H1 (cell line): ENCODE results near the gene PKDREJ. TPM values are rescaled to one million over a fixed set of nuclear protein-coding genes. Genes with fewer than 3 reads are reported as not detected.

Source experiments
- CTCF ChIA-PET: fragments of 300-600 bp; sonication (Branson Sonifier 250); formaldehyde crosslinking; loops from one replicate; lab custom pipeline; 2021; ENCODE audit not compliant: partially characterized antibody; lab: Charles Lee
- POLR2A ChIA-PET: fragments of 300-600 bp; sonication (Branson Sonifier 250); formaldehyde crosslinking; loops from one replicate; lab custom pipeline; 2021; ENCODE audit warnings: inconsistent platforms; ENCODE audit not compliant: partially characterized antibody; lab: Charles Lee
- DNase-seq, 2 experiments: peaks; one replicate each; pipeline versions ENCODE4 v3.0.0 to v3.0.0-alpha.2; 2010 to 2022; ENCODE audit warnings: low spot score in 2 of 2, low read depth in 1 of 2, mixed read lengths in 1 of 2
- FAIRE-seq: peaks from 2 replicates; lab custom pipeline; 2011; peaks lifted over from hg19 to GRCh38; lab: Jason Lieb, UNC
- H2AFZ ChIP-seq: 2 replicates; pipeline ENCODE4 v1.8.1; 2012; ENCODE audit warnings: low read length, inconsistent platforms
- H2AK5ac ChIP-seq: 2 replicates; pipeline ENCODE4 v1.6.1; 2013; ENCODE audit warnings: low read depth, low read length
- H2BK120ac ChIP-seq: replicated peaks from 2 replicates; pipeline ENCODE3; 2013; ENCODE audit warnings: low read depth, low read length, inconsistent platforms
- H2BK12ac ChIP-seq: 2 replicates; pipeline ENCODE4 v1.6.1; 2013; ENCODE audit warnings: low read depth, low read length
- H2BK15ac ChIP-seq: 2 replicates; pipeline ENCODE4 v1.6.1; 2013; ENCODE audit warnings: low read length
- H2BK20ac ChIP-seq: 2 replicates; pipeline ENCODE4 v1.6.1; 2013; ENCODE audit warnings: low read length
- H2BK5ac ChIP-seq: 2 replicates; pipeline ENCODE4 v1.6.1; 2013; ENCODE audit warnings: low read depth, low read length
- H3K14ac ChIP-seq: 2 replicates; pipeline ENCODE4 v1.6.1; 2013; ENCODE audit warnings: inconsistent platforms; ENCODE audit not compliant: insufficient read length
- H3K18ac ChIP-seq: 2 replicates; pipeline ENCODE4 v1.6.1; 2013; ENCODE audit warnings: low read length; ENCODE audit errors: extremely low read depth
- H3K23ac ChIP-seq: 2 replicates; pipeline ENCODE4 v1.6.1; 2013; ENCODE audit warnings: inconsistent platforms; ENCODE audit not compliant: insufficient read length
- H3K23me2 ChIP-seq: 2 replicates; pipeline ENCODE4 v1.6.1; 2013; ENCODE audit warnings: low read depth, low read length
- H3K27ac ChIP-seq: 2 replicates; pipeline ENCODE4 v1.6.1; 2011; ENCODE audit warnings: low read depth, low read length, inconsistent platforms
- H3K27me3 ChIP-seq, 4 experiments: replicated peaks in 1 of 4; 1 replicate in 1 of 4; 2 replicates in 3 of 4; pipeline versions ENCODE4 v1.6.1 to v1.8.1; 2011 to 2013; ENCODE audit warnings: low read length in 3 of 4, mild to moderate bottlenecking in 3 of 4, inconsistent platforms in 2 of 4, mixed read lengths in 2 of 4, moderate library complexity in 1 of 4; ENCODE audit not compliant: control insufficient read depth in 3 of 4, insufficient read depth in 3 of 4; ENCODE audit errors: extremely low read depth in 1 of 4
- H3K36me3 ChIP-seq, 4 experiments: 2 replicates each; pipeline versions ENCODE4 v1.6.1 to v1.8.1; 2011 to 2013; ENCODE audit warnings: mild to moderate bottlenecking in 4 of 4, low read length in 3 of 4, moderate library complexity in 2 of 4, control low read depth in 1 of 4, inconsistent platforms in 1 of 4; ENCODE audit not compliant: insufficient read depth in 4 of 4, control insufficient read depth in 2 of 4
- H3K4ac ChIP-seq: replicated peaks from 2 replicates; pipeline ENCODE3; 2013; ENCODE audit warnings: low read length, low read depth, mixed read lengths, inconsistent platforms; ENCODE audit not compliant: insufficient read length
- H3K4me1 ChIP-seq, 4 experiments: replicated peaks in 1 of 4; 1 replicate in 1 of 4; 2 replicates in 3 of 4; pipeline versions ENCODE4 v1.6.1 to v1.8.1; 2011 to 2013; ENCODE audit warnings: low read length in 3 of 4, inconsistent platforms in 2 of 4, mixed read lengths in 1 of 4; ENCODE audit not compliant: insufficient read depth in 4 of 4, control insufficient read depth in 3 of 4
- H3K4me2 ChIP-seq, 2 experiments: 2 replicates each; pipeline versions ENCODE4 v1.6.1 to v1.8.1; 2011 to 2013; ENCODE audit warnings: low read depth in 2 of 2, low read length in 2 of 2, control low read depth in 1 of 2, inconsistent platforms in 1 of 2, mild to moderate bottlenecking in 1 of 2; ENCODE audit not compliant: insufficient read depth in 1 of 2
- H3K4me3 ChIP-seq, 4 experiments: fragments of 200-600, 300-600 bp in 1 of 4; sonication (generic), shearing (Covaris generic), sonication (Bioruptor Twin) in 1 of 4; 2 replicates each; pipeline versions ENCODE4 v1.5.1 to v1.8.1; 2011 to 2016; ENCODE audit warnings: low read length in 4 of 4, low read depth in 3 of 4, control low read depth in 2 of 4, inconsistent platforms in 2 of 4, mild to moderate bottlenecking in 2 of 4, mixed read lengths in 1 of 4, moderate library complexity in 1 of 4; ENCODE audit not compliant: insufficient read depth in 2 of 4; ENCODE audit errors: extremely low read depth in 1 of 4
- H3K56ac ChIP-seq: replicated peaks from 2 replicates; pipeline ENCODE3; 2013; ENCODE audit warnings: low read depth, mild to moderate bottlenecking, mixed read lengths, low read length, inconsistent platforms; ENCODE audit not compliant: insufficient read length
- H3K79me1 ChIP-seq: 2 replicates; pipeline ENCODE4 v1.6.1; 2013; ENCODE audit warnings: low read depth, low read length, control low read depth
- H3K79me2 ChIP-seq, 2 experiments: 2 replicates each; pipeline versions ENCODE4 v1.6.1 to v1.8.1; 2012 to 2013; ENCODE audit warnings: low read length in 2 of 2, mild to moderate bottlenecking in 2 of 2, inconsistent platforms in 1 of 2; ENCODE audit not compliant: insufficient read depth in 2 of 2, control insufficient read depth in 1 of 2
- H3K9ac ChIP-seq, 4 experiments: replicated peaks in 1 of 4; 1 replicate in 1 of 4; 2 replicates in 3 of 4; pipeline versions ENCODE4 v1.6.1 to v1.8.1; 2011 to 2013; ENCODE audit warnings: low read depth in 3 of 4, low read length in 3 of 4, control low read depth in 2 of 4, mild to moderate bottlenecking in 2 of 4, moderate library complexity in 2 of 4, inconsistent platforms in 1 of 4; ENCODE audit errors: extremely low read depth in 1 of 4
- H3K9me3 ChIP-seq, 2 experiments: 2 replicates each; pipeline versions ENCODE4 v1.6.1 to v1.8.1; 2012 to 2013; ENCODE audit warnings: mild to moderate bottlenecking in 2 of 2, moderate library complexity in 2 of 2, control low read depth in 1 of 2, inconsistent platforms in 1 of 2, low read depth in 1 of 2, low read length in 1 of 2, mixed read lengths in 1 of 2; ENCODE audit not compliant: insufficient read depth in 2 of 2
- H4K20me1 ChIP-seq, 2 experiments: replicated peaks in 1 of 2; 2 replicates each; pipeline versions ENCODE3 to v1.8.1; 2011 to 2013; ENCODE audit warnings: inconsistent platforms in 2 of 2, low read length in 2 of 2, mild to moderate bottlenecking in 1 of 2; ENCODE audit not compliant: insufficient read depth in 2 of 2, control insufficient read depth in 1 of 2
- H4K5ac ChIP-seq: 2 replicates; pipeline ENCODE4 v1.6.1; 2013; ENCODE audit warnings: low read length, low read depth, mixed read lengths, inconsistent platforms; ENCODE audit not compliant: insufficient read length
- H4K8ac ChIP-seq: 2 replicates; pipeline ENCODE4 v1.8.0; 2013; ENCODE audit warnings: mild to moderate bottlenecking, moderate library complexity, low read length, inconsistent platforms; ENCODE audit not compliant: insufficient read depth; ENCODE audit errors: extremely low read depth
- H4K91ac ChIP-seq: replicated peaks from 2 replicates; pipeline ENCODE3; 2013; ENCODE audit warnings: low read length, mixed read lengths, inconsistent platforms; ENCODE audit not compliant: insufficient read length
- EP300 ChIP-seq, 2 experiments: IDR thresholded peaks; 1 replicate in 1 of 2; 2 replicates in 1 of 2; pipeline ENCODE4 v1.6.1; 2011 to 2012; ENCODE audit warnings: low read depth in 2 of 2, low read length in 2 of 2, mild to moderate bottlenecking in 2 of 2, borderline replicate concordance in 1 of 2, inconsistent platforms in 1 of 2, moderate library complexity in 1 of 2
- GTF2F1 ChIP-seq: IDR thresholded peaks from 2 replicates; pipeline ENCODE4 v1.6.1; 2012; ENCODE audit warnings: low read depth, low read length, improper control_type of control experiment, borderline replicate concordance
- SIN3A ChIP-seq, 2 experiments: IDR thresholded peaks in 1 of 2; conservative IDR thresholded peaks in 1 of 2; 2 replicates each; pipeline ENCODE4 v1.6.1; 2011 to 2012; ENCODE audit warnings: low read length in 2 of 2, improper control_type of control experiment in 1 of 2, low read depth in 1 of 2, mild to moderate bottlenecking in 1 of 2
- SP2 ChIP-seq: IDR thresholded peaks from 2 replicates; pipeline ENCODE4 v1.6.1; 2012; ENCODE audit warnings: mild to moderate bottlenecking, low read length, inconsistent platforms
- USF2 ChIP-seq: IDR thresholded peaks from 2 replicates; pipeline ENCODE4 v1.6.1; 2011; ENCODE audit warnings: low read length, improper control_type of control experiment
- WGBS, 2 experiments: shearing (Covaris generic) in 1 of 2; methylation state at CpG; one replicate each; pipeline versions ENCODE4 v1.1.6 to v1.1.7; 2013 to 2015; ENCODE audit warnings: low lambda C conversion rate in 2 of 2, mixed read lengths in 2 of 2, inconsistent platforms in 1 of 2, low coverage in 1 of 2, missing lambda C conversion rate in 1 of 2; ENCODE audit not compliant: insufficient replicate concordance in 2 of 2, insufficient coverage in 1 of 2, insufficient read length in 1 of 2; ENCODE audit errors: extremely low coverage in 1 of 2, missing lambda C conversion rate in 1 of 2; 5-methylcytosine and 5-hydroxymethylcytosine counted together
- polyA plus RNA-seq, 7 experiments: library from polyadenylated mRNA; depleted of rRNA in 3 of 7; stranded (reverse) in 5 of 7; unstranded in 2 of 7; fragments of >200 nt in 5 of 7; fragments of 200-250 nt in 2 of 7; gene quantifications; 1 replicate in 5 of 7; 2 replicates in 1 of 7; 4 replicates in 1 of 7; pipeline versions ENCODE4 v1.2.1 to v1.2.3, GENCODE V29; 2011 to 2013; ENCODE audit warnings: missing spikeins in 2 of 7, mixed read lengths in 2 of 7
- total RNA-seq: library from RNA; stranded (reverse); fragmentation: NEBNext Ultra II Directional; extraction: Animal tissue kit (Norgen Biotek cat#: 25700); gene quantifications from 2 replicates; pipeline ENCODE4 v1.2.1, GENCODE V29; 2021

Gene PKDREJ
- total and polyA plus RNA-seq, 2 of the 8 experiments (the other 6 are each of a cell fraction or from before 2014, with no cell fraction given) = 0.02 to 0.04 TPM

GRCh38 chr22:46212195-46212594 lies 50.9 kb downstream of the PKDREJ start:
- DNase-seq (no peak), FAIRE-seq (no peak)
- H3K27me3 ChIP-seq = no peaks in the 10 kb centered on the region
- no peaks in the 10 kb centered on the region for H3K79me2 ChIP-seq
- H3K36me3 ChIP-seq = no peaks in the 10 kb centered on the region
- H3K14ac ChIP-seq = no peak overlapping the region
- POLR2A ChIA-PET = no interaction called here
- H3K56ac ChIP-seq = no peak overlapping the region
- no peak overlapping the region for H2BK5ac ChIP-seq
- H3K23ac ChIP-seq = no peak overlapping the region
- H4K5ac ChIP-seq = no peak overlapping the region
- H3K4me3 ChIP-seq = no peak overlapping the region
- no peak overlapping the region for H2BK12ac ChIP-seq
- no peak overlapping the region for H2AK5ac ChIP-seq
- no peak overlapping the region for H3K27ac ChIP-seq
- CTCF ChIA-PET = no interaction called here
- no peak overlapping the region for H2BK120ac ChIP-seq
- H4K20me1 ChIP-seq = no peaks in the 10 kb centered on the region
- no peak overlapping the region for H2BK15ac ChIP-seq
- 88% methylated on average over 4 of the region's 4 CpGs; no CpG with 5 or more reads in 1 of the 2 experiments for WGBS, 2 experiments
- H4K8ac ChIP-seq = no peak overlapping the region
- H3K4me1 ChIP-seq = no peaks in the 10 kb centered on the region
- H3K18ac ChIP-seq = no peak overlapping the region
- no peak overlapping the region for H3K4ac ChIP-seq
- H2AFZ ChIP-seq = no peak overlapping the region
- no peaks in the 10 kb centered on the region for H3K79me1 ChIP-seq
- TF ChIP-seq SP2 (no peak), USF2 (no peak), SIN3A (conservative IDR thresholded peaks at IDR 0.05 in 1 of 2, IDR thresholded peaks at IDR 0.05 in 1 of 2; ENCODE audit: low read depth in 1 of 2, low read length in 2 of 2) (no peak), GTF2F1 (no peak), EP300 (IDR thresholded peaks at IDR 0.05; ENCODE audit: borderline replicate concordance in 1 of 2, low read depth in 2 of 2, low read length in 2 of 2) (no peak)
- TF ChIP-seq, all 59 proteins: peak for 0
- Histone ChIP-seq H4K91ac (no peak overlapping the region), H3K4me2 (no peak overlapping the region), H3K9me3 (peaks cover 2 to 14% of the 10 kb centered on the region in 2 experiments; a peak in 3 of 4 replicates), H2BK20ac (no peak overlapping the region), H3K9ac (no peak overlapping the region), H3K23me2 (no peaks in the 10 kb centered on the region)
